Panc1 (cell line): Measurements from ENCODE around the gene VPS50. TPM values are rescaled to one million over a fixed set of nuclear protein-coding genes. Genes with fewer than 3 reads are reported as not detected.

Experiments
- ATAC-seq: fragments of 200-7000 bp; cut with Tn5 transposase; 2 replicates; pipeline ENCODE4 v1.9.1; 2020; ENCODE audit warnings: mild to moderate bottlenecking, moderate library complexity
- BruUV-seq: library from RNA; stranded (reverse); fragments of 400-500 nt; replicated peaks from 2 replicates; lab custom pipeline; 2021; lab: Mats Ljungman, UMichigan
- CTCF ChIA-PET: fragments of 300-600 bp; sonication (Branson Sonifier 250); formaldehyde crosslinking; loops from one replicate; lab custom pipeline; 2022; ENCODE audit warnings: antibody characterized with exemption; lab: Charles Lee
- POLR2A ChIA-PET: fragments of 300-600 bp; sonication (Branson Sonifier 250); formaldehyde crosslinking; loops from one replicate; lab custom pipeline; 2022; ENCODE audit warnings: antibody characterized with exemption; lab: Charles Lee
- DNase-seq: peaks from one replicate; pipeline ENCODE4 v3.0.0-alpha.2; 2010; ENCODE audit warnings: low read depth, low spot score
- H3K27ac ChIP-seq: 2 replicates; pipeline ENCODE4 v1.5.1; 2011; ENCODE audit warnings: mild to moderate bottlenecking, low read length, inconsistent platforms
- H3K27me3 ChIP-seq: fragments of 200-500 bp; sonication (Bioruptor generic); 2 replicates; pipeline ENCODE4 v1.6.0; 2014; ENCODE audit warnings: low read length, inconsistent platforms; ENCODE audit not compliant: control insufficient read depth, insufficient read depth
- H3K36me3 ChIP-seq: fragments of 200-500 bp; sonication (Bioruptor generic); 2 replicates; pipeline ENCODE4 v1.5.1; 2014; ENCODE audit warnings: inconsistent platforms, mild to moderate bottlenecking, low read length, moderate library complexity; ENCODE audit not compliant: control insufficient read depth, insufficient read depth
- H3K4me1 ChIP-seq: 2 replicates; pipeline ENCODE4 v1.5.1; 2011; ENCODE audit warnings: inconsistent platforms, mild to moderate bottlenecking, low read length, moderate library complexity; ENCODE audit not compliant: control insufficient read depth, insufficient read depth
- H3K4me3 ChIP-seq, 2 experiments: 2 replicates each; pipeline ENCODE4 v1.5.1; 2011 to 2012; ENCODE audit warnings: low read depth in 2 of 2, low read length in 2 of 2, mild to moderate bottlenecking in 2 of 2, inconsistent platforms in 1 of 2, moderate library complexity in 1 of 2
- H3K9me3 ChIP-seq: fragments of 200-500 bp; sonication (Bioruptor generic); 2 replicates; pipeline ENCODE4 v1.5.1; 2014; ENCODE audit warnings: low read depth, mild to moderate bottlenecking, inconsistent platforms, low read length, moderate library complexity; ENCODE audit not compliant: control insufficient read depth, insufficient read depth
- CTCF ChIP-seq: fragments of 450-650 bp; IDR thresholded peaks from 2 replicates; pipeline ENCODE4 v1.5.1; 2017; ENCODE audit warnings: mild to moderate bottlenecking
- POLR2AphosphoS5 ChIP-seq: IDR thresholded peaks from 2 replicates; pipeline ENCODE4 v1.6.1; 2012; ENCODE audit warnings: mild to moderate bottlenecking, low read depth, low read length, moderate library complexity
- REST ChIP-seq, 2 experiments: IDR thresholded peaks; 2 replicates each; pipeline ENCODE4 v1.6.1; 2011 to 2012; ENCODE audit warnings: low read depth in 2 of 2, control low read depth in 1 of 2, low read length in 1 of 2, mild to moderate bottlenecking in 1 of 2, moderate library complexity in 1 of 2; ENCODE audit not compliant: insufficient read depth in 1 of 2
- SIN3A ChIP-seq: IDR thresholded peaks from 2 replicates; pipeline ENCODE4 v1.6.1; 2012; ENCODE audit warnings: low read depth, mild to moderate bottlenecking, low read length, moderate library complexity, borderline replicate concordance; ENCODE audit not compliant: insufficient read depth
- TCF7L2 ChIP-seq: IDR thresholded peaks from 2 replicates; pipeline ENCODE4 v1.6.1; 2011; ENCODE audit warnings: mild to moderate bottlenecking, low read depth, low read length, inconsistent platforms
- in situ Hi-C: cut with HindIII; loops from 2 replicates; pipeline ENCODE4 v1.10.0; 2016; ENCODE audit warnings: low sequenced_read_pairs, low pct_unique_long_range_greater_than_20kb
- intact Hi-C: fragments of 100-400 bp; cut with micrococcal nuclease; formaldehyde crosslinking; loops from one replicate; pipeline ENCODE4 v1.10.0; 2022; ENCODE audit not compliant: unreplicated experiment
- total RNA-seq: library from RNA; stranded (reverse); gene quantifications from one replicate; pipeline ENCODE4 v1.2.1, GENCODE V29; 2021; ENCODE audit not compliant: unreplicated experiment

VPS50 gene
- total RNA-seq, 1 experiment from 2014 or later, result 14.6 TPM

- in situ Hi-C loops (no loop called here), intact Hi-C loops (no loop called here)
- POLR2A ChIA-PET, result no interaction called here
- no peak for TF ChIP-seq POLR2AphosphoS5
- Histone ChIP-seq H3K4me1 (no peaks in the 10 kb centered on the region), H3K27ac (no peak overlapping the region), H3K4me3 (no peak overlapping the region), H3K27me3 (no peaks in the 10 kb centered on the region), H3K9me3 (no peaks in the 10 kb centered on the region), H3K36me3 (no peaks in the 10 kb centered on the region)
- CTCF ChIA-PET, result interaction anchor here (0.6 kb wide), 1 partner anchor 17 kb away, joined by 3 read pairs; no protein-coding TSS in a partner anchor
- no peak for DNase-seq
- no peak for ATAC-seq
- no TSS peak for BruUV-seq
Observed at GRCh38 chr7:93284908-93285307, 52.7 kb downstream of the VPS50 start.

- Histone ChIP-seq H3K4me1 (no peaks in the 10 kb centered on the region), H3K4me3 (no peak overlapping the region), H3K27me3 (no peaks in the 10 kb centered on the region), H3K27ac (no peak overlapping the region), H3K36me3 (0 out of 2 replicates have a peak, but pooled peaks cover 2% of the 10 kb centered on the region), H3K9me3 (no peaks in the 10 kb centered on the region)
- ChIA-PET POLR2A (no interaction called here), CTCF (no interaction called here)
- no peak for DNase-seq
- TF ChIP-seq TCF7L2 (no peak), CTCF (no peak), SIN3A (no peak), POLR2AphosphoS5 (no peak), REST (IDR thresholded peaks at IDR 0.05; ENCODE audit: insufficient read depth in 1 of 2, low read depth in 2 of 2, low read length in 1 of 2) (no peak)
- no peak for ATAC-seq
- intact Hi-C loops (no loop called here), in situ Hi-C loops (no loop called here)
- BruUV-seq, result no TSS peak
Observed at GRCh38 chr7:93293229-93293628, 61.1 kb downstream of the VPS50 start.

- TF ChIP-seq TCF7L2 (no peak), REST (IDR thresholded peaks at IDR 0.05; ENCODE audit: insufficient read depth in 1 of 2, low read depth in 2 of 2, low read length in 1 of 2) (no peak), SIN3A (no peak), POLR2AphosphoS5 (no peak), CTCF (no peak)
- ChIA-PET POLR2A (no interaction called here), CTCF (no interaction called here)
- H3K9me3 ChIP-seq, result no peaks in the 10 kb centered on the region
- BruUV-seq, result no TSS peak
- in situ Hi-C loops (no loop called here), intact Hi-C loops (no loop called here)
- no peak overlapping the region for H3K4me3 ChIP-seq
- 0 out of 2 replicates have a peak, but pooled peaks cover 2% of the 10 kb centered on the region for H3K36me3 ChIP-seq
- H3K27ac ChIP-seq, result no peak overlapping the region
- H3K27me3 ChIP-seq, result no peaks in the 10 kb centered on the region
- no peak for ATAC-seq
- no peak for DNase-seq
- no peaks in the 10 kb centered on the region for H3K4me1 ChIP-seq
Observed at GRCh38 chr7:93298206-93298605, 66.0 kb downstream of the VPS50 start.
